Tibial nerve (tissue), 4 donors: ENCODE measurements around the gene KDM4C.

ENCODE experiments used
- EP300 ChIP-seq, 2 donors: sonication (generic); formaldehyde crosslinking; IDR thresholded peaks; one replicate each; pipeline ENCODE4 v1.6.1; 2017; ENCODE audit warnings: antibody characterized with exemption in 2 of 2, mild to moderate bottlenecking in 1 of 2
- POLR2A ChIP-seq, 2 donors: fragments of 450-650 bp; IDR thresholded peaks; one replicate each; pipeline ENCODE4 v1.6.1; 2017; ENCODE audit warnings: antibody characterized with exemption in 2 of 2, mild to moderate bottlenecking in 2 of 2, moderate library complexity in 2 of 2
- TF ChIP-seq, protein P1 (sequence below), 5 experiments: fragments of 200-600 bp in 3 of 5; fragments of 450-650 bp in 2 of 5; sonication (generic) in 3 of 5; IDR thresholded peaks; one replicate each; pipeline ENCODE4 v1.5.1; 2016 to 2019; ENCODE audit warnings: antibody characterized with exemption in 5 of 5, mild to moderate bottlenecking in 3 of 5, moderate library complexity in 2 of 5

DNA sequence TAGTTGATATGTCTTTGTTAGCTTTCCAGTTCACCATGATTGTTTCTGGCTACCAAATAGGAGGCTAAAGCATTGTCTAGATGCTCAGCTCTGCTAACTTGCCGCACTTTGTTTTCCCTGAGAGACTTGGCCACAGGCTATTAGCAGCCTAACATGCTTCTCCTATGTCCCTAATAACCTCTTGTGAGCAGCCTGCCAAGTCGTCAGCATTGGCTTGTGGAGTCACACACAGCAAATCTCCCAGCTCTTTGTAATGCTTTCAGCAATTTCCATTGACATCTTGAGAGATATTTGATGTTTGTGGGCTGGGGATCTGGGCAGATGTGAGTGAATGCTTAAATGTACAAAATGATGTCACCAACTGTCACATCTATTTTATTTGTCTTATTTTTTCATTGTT, 346.9 kb downstream of the KDM4C start:
- TF ChIP-seq, protein P1, sequence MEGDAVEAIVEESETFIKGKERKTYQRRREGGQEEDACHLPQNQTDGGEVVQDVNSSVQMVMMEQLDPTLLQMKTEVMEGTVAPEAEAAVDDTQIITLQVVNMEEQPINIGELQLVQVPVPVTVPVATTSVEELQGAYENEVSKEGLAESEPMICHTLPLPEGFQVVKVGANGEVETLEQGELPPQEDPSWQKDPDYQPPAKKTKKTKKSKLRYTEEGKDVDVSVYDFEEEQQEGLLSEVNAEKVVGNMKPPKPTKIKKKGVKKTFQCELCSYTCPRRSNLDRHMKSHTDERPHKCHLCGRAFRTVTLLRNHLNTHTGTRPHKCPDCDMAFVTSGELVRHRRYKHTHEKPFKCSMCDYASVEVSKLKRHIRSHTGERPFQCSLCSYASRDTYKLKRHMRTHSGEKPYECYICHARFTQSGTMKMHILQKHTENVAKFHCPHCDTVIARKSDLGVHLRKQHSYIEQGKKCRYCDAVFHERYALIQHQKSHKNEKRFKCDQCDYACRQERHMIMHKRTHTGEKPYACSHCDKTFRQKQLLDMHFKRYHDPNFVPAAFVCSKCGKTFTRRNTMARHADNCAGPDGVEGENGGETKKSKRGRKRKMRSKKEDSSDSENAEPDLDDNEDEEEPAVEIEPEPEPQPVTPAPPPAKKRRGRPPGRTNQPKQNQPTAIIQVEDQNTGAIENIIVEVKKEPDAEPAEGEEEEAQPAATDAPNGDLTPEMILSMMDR (IDR thresholded peaks at IDR 0.05) = no peak
- TF ChIP-seq POLR2A (IDR thresholded peaks at IDR 0.05) = no peak
- no peak for TF ChIP-seq EP300 (IDR thresholded peaks at IDR 0.05)
